ENCODE results near the gene AMER2. TPM values are rescaled to one million over a fixed set of nuclear protein-coding genes. Genes with fewer than 3 reads are reported as not detected.

The AMER2 gene
- total RNA-seq, 1 experiment from 2014 or later, result 0.40 TPM

GRCh38 chr13:25151626-25152195 lies 20.4 kb downstream of the AMER2 start:
- no peak for DNase-seq (ENCODE audit: low read depth)

GRCh38 chr13:25149711-25150110 lies 22.4 kb downstream of the AMER2 start:
- DNase-seq (ENCODE audit: low read depth), result no peak

- DNase-seq (ENCODE audit: low read depth), result no peak
These were observed 23.7 kb downstream of the AMER2 start for GRCh38 chr13:25148402-25148771.

GRCh38 chr13:25147638-25148401 lies 24.3 kb downstream of the AMER2 start:
- DNase-seq (ENCODE audit: low read depth), result no peak

- DNase-seq (ENCODE audit: low read depth), result no peak
These were observed 28.4 kb downstream of the AMER2 start for GRCh38 chr13:25143706-25144105.

GRCh38 chr13:25141042-25141441 lies 31.0 kb downstream of the AMER2 start:
- DNase-seq (ENCODE audit: low read depth), result no peak

- DNase-seq (ENCODE audit: low read depth), result no peak
These were observed 34.3 kb downstream of the AMER2 start for GRCh38 chr13:25137788-25138115.

GRCh38 chr13:25136880-25137787 lies 35.0 kb downstream of the AMER2 start:
- no peak for DNase-seq (ENCODE audit: low read depth)

- no peak for DNase-seq (ENCODE audit: low read depth)
These were observed 36.2 kb downstream of the AMER2 start for GRCh38 chr13:25135896-25136295.

GRCh38 chr13:25132751-25133390 lies 39.2 kb downstream of the AMER2 start:
- no peak for DNase-seq (ENCODE audit: low read depth)

GRCh38 chr13:25131881-25132420 lies 40.1 kb downstream of the AMER2 start:
- no peak for DNase-seq (ENCODE audit: low read depth)

GRCh38 chr13:25130944-25131343 lies 41.1 kb downstream of the AMER2 start:
- DNase-seq (ENCODE audit: low read depth), result no peak

- no peak for DNase-seq (ENCODE audit: low read depth)
These were observed 53.6 kb downstream of the AMER2 start for GRCh38 chr13:25118378-25118905.

GRCh38 chr13:25117312-25117711 lies 54.8 kb downstream of the AMER2 start:
- DNase-seq (ENCODE audit: low read depth), result no peak

GRCh38 chr13:25116044-25116443 lies 56.0 kb downstream of the AMER2 start:
- DNase-seq (ENCODE audit: low read depth), result no peak

GRCh38 chr13:25114220-25114619 lies 57.9 kb downstream of the AMER2 start:
- peak; percentile 78 for DNase-seq (ENCODE audit: low read depth)

- no peak for DNase-seq (ENCODE audit: low read depth)
These were observed 59.3 kb downstream of the AMER2 start for GRCh38 chr13:25112695-25113255.
